GM21717 (cell line): Measurements from ENCODE around the gene MICAL2.

ENCODE experiments used
- ATAC-seq: cut with Tn5 transposase; IDR thresholded peaks from one replicate; pipeline ENCODE4 v1.9.1; 2021; ENCODE audit warnings: mild to moderate bottlenecking, moderate library complexity; ENCODE audit not compliant: unreplicated experiment

MICAL2 gene

DNA sequence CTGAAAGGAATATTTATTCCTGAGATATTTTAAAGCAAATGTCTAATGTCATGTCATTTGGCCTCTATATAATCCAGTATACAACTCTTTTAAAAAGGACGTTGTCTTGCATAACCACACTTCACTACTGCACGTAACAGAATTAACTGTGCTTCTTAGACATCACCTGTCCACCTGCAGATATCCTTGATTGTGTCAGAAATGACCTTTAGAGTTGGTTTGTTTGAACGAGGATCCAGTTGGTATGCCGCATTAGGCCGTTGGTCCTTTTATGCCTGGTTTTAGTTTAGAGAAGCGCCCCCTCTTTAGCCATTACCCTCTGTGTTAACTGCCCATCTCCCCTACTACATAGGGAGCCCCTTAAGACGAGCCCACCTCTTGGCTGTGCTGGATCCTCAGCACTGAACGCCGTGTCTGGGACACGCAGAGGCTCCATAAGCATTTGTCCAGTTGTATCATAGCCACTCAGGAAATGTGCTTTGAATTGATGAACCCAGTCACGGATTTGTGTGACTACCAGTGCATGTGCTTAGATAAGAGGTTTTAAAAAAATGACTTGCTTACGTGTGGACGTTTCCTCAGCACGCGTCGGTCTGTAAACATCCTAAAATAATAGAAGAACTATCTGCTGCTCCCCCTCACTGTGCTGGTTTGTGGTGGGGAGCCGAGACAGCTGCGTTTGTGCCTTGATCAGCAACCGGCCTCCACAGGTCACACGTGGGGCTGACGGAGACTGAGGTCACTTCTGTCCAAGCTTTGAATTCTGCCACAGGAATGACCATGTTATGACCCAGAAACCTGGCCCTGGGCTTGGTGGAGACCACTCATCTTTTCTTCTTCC is 4.0 kb downstream of the MICAL2 start:
- ATAC-seq = no peak

DNA sequence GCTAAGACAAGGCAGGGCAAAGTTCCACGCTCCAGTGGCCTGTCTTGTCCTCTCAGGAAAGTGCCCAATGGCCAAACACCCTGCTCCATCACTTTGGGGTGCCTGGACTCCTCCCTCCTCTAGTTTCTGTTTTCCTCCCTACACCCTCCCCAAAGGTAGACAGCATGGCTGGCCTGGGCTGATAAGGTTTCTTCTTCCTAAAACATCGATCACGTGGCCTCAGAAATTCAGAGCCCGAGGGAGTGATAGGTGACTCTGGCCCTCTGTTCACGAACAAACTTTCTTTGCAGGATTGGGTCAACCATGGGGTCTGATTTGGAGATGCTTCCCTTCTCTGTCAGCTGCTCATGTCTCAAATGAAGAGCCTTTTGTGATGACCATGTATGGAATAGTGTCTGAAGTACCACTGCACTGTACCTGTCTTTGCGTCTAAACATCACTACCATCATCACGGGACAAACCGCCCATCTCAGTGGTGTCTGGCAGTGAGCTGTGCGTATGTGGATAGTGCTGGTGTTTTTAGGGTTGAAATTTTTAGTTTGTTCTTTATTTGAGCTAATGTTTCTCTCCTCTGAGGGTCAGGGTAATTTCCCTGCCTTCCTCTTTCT is 6.1 kb downstream of the MICAL2 start:
- no peak for ATAC-seq

DNA sequence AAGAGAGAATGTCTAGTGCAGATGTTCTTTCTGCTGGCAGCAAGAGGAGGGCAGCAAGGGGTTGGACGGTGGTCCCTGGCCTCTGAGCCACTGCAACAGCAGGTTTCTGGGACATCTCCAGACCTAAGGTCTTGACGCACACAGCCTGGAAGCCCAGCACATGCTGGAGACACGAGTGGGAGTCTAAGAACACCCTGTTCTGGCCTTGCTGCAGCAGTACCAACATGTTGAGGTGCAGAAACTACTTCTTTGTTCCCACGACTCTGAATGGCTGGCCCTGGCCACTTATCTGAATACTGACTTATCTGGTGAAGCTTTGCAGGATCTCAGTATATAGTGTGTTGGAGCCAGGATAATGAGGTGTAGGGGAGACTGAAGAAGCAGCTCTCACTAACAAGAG is 6.8 kb downstream of the MICAL2 start:
- ATAC-seq = no peak

DNA sequence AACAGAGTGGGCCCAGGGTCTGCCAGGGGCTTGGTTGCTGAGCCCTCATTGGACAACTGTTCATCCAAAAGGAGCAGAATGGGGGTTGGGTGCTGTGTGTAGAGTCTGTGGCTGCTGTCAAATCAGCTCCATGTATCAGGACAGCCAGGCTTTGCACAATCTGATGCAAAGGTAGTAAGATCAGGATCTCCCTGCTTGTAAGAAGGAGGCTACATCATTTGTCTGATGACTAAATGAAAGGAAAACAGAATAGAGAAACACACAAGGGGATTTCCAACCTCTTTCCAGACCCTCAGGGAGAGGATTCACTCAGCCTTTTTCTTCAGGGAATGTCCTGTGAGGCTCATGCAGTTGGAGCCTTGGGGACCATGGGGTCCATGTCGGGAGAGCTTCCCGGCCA is 7.2 kb downstream of the MICAL2 start:
- no peak for ATAC-seq

DNA sequence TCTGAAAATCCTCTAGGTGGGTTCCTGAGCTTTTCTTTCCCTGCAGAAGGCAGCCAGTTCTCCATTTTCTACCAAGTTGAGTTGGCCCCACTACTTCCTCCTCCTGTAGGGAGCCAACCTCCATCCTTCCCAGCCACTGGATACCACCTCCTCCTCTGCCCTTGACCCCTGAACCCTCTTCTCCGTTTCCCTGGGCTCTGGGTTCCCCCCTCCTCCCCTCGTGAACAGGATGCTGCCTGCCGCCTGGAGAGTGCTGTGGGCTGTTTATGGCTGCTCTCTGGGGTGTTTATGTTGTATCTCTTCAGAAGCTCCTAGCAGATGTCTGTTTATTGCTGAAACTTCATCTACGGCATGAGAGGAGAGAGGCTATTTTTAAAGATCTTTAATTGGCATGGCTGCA is 8.6 kb downstream of the MICAL2 start:
- no peak for ATAC-seq

DNA sequence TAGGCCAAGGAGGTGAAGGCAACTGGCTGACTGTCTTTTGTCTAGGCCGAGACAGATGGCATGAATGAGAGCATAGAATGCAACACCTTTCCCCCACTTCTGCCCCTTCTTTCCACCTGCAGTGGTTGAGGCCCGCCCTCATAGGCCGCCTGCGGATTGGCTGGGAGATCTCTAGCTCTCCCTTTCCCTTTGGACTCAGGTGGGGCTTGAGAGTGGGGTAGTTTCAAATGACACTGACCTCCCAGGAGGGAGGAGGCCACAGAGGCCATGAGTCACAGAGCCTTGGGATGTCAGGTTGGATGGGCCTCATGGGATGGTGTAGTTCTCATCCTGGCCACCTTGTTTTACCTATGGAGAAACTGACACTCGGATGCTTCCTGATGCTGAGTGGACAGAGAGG is 9.1 kb downstream of the MICAL2 start:
- ATAC-seq = no peak

DNA sequence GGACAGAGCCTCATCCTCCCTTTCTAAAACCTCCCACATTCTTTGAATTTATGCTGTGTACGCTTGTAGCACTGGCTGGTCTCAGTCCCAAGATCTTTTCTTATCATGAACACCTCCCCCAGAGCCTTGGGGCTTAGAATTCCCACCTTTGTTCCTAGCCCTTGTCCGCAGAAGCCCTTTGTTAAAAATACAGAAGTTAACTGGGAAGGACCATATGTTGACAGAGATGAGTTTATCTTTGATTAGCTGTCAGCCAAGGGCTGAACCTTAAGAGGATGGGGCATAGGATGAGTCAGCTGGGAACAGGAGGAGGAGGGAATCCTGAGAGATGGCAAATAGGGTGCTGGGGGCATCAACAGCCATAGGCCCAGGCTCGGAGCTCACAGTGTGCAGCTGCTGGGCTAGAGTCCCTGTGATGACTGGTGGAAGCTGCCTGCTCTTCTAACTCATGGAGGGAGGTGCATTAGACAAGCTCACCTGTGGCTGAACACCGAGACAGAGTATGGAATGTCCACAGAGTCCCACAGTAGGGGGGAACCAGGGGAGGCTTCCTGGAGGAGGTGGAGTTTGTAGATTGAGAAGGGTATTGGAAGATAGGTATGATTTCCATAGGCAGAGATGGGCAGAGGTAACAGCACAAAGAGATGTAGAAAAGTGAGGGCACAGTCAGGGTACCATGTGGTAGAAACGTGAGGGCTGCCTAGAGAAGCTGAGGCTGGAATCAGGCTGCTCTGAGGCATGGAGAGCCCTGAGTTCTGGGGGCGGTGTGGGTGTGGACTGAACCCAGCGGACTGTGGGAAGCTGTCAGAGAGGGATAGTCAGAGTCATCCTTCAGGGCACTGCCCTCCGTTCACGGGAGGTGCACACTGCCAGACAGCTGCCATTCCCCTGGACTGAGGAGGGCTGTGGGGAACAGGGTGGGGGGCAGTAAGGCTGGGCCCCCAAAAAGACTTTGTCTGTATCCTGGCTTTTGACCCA is 9.9 kb downstream of the MICAL2 start:
- ATAC-seq = no peak

DNA sequence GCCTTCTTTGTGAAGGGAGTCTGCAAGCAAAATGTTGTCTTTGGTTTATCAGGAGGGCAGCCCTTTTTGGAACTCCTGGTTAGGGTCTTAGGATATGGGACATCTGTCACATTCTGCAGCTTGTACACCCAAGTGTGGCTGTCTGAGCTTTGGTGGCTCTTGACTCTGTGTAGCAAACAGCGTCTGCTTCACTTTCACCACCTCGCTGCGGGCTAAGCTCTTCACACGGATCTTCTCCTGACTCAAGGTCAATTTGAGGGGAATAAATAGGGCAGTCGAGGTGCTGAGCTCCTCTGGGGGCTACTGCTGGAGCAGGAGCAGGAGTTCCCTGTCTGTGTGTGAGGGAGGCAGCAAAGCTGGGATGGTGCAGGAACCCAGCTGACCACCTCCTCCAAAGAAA is 10.6 kb downstream of the MICAL2 start:
- no peak for ATAC-seq

DNA sequence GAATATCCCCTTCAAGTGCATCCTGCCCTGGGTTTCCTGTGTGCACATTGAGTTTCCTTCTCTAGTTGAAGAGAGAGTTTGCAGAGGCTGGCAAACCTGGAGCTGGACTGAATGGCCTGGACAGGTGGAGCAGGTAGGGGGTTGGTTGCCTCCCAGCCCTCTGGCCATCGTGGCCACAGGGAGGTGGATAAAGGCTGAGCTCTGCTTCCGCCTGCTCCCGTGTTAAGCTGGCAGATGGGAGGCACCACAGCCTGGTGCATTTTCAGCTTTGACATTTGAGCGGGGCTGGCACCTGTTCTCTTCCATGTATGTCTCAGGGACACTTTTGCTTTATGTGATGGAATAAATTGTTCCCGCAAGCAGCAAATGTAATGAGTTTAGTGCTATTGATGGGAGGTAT is 11.1 kb downstream of the MICAL2 start:
- ATAC-seq = no peak

DNA sequence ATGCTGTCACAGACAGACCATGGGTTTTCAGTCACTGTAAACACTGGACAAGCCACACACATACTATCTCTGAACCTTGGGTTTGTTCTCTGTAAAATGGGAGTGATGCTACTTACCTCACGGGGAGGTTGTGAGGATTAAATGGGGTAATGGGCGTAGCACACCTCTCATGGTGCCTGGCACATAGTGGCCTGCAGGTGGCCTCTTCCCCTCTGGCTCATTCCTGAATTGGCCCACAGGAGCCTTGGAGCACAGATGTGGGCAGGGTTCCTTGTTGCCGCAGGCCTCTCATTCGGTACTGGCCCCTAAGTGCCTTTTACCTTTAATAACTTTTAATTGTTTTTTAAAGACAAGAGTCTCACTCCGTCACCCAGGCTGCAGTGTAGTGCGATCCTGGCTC is 11.7 kb downstream of the MICAL2 start:
- no peak for ATAC-seq

DNA sequence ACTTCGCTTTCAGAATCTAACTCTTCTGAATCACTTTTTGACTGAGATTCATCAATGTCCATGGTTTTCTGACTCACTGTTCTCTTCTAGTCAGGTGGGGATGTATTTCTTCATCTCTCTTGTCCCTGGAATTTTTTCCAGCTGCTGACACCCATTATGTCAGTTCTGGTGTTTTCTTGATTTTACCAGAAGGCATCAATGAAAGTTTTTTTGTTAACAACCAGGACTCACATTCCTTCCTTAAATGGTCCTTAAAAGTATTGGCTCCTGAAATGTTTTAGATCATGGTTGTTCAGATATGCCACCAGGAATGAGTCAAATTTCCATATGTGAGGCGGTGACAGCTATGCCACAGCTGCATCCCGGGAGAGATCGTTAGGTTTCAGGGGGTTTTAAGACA is 12.9 kb downstream of the MICAL2 start:
- no peak for ATAC-seq

DNA sequence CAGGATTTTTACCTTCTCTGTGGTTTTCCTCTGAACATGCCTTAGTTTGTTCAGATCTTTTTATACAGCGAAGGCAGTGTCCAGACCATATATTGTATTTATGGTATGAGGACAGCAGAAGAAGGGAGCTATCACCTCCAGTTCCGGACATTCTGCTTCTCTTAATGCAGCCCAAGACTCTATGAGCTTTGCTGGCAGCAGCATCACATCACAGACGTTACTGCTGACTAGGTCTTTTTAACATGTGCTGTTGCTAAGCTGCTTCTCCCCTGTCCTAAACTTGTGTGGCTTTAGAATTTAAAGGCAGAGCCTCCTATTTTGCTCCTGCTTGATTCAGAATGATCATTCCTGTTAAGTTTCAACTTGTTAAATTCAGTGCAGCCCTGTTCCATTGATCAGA is 13.4 kb downstream of the MICAL2 start:
- ATAC-seq = no peak

DNA sequence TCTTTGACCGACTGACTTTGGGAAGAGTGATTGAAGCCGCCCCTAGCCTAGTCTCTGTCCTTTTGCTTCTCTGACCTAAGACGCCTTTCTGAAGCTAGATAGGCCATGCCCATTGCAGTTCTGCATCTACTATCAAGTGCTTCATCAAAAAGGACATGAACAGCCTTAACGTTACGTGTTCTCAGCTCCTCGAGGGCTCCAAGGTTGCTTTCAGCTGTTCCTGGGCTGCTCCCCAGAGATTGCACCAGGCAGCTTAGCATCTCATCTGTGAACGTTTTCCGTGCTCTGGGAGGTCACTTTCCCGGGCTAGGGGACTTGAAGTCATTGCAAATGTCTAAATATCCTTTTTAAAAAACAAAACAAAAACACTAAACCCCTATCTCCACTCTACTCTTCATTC is 13.9 kb downstream of the MICAL2 start:
- no peak for ATAC-seq

DNA sequence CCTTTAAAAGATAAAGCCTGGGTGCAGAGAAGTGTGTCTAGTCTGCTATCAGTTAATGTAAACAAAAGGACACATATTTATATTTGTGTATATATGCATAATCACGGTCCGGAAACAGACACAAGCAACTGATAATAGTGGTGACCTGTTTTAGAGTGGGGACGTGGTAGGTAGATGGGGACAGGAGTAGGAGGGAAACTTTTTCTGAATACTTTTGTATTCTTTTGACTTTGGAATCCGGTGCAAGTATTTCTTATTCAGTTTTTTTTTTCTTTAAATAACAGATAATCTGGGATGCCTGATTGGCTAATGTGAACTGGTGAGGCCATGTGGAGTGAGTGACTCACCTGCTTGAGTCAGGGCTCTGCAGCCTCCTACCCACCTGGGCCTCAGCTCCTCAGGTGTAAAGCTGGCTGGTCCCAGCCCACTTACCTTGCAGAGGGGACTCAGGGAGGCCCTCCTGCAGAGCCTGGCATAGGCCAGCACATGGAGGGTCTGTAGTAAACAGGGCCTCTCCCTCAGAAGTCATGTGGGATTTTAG is 15.3 kb downstream of the MICAL2 start:
- ATAC-seq = no peak

DNA sequence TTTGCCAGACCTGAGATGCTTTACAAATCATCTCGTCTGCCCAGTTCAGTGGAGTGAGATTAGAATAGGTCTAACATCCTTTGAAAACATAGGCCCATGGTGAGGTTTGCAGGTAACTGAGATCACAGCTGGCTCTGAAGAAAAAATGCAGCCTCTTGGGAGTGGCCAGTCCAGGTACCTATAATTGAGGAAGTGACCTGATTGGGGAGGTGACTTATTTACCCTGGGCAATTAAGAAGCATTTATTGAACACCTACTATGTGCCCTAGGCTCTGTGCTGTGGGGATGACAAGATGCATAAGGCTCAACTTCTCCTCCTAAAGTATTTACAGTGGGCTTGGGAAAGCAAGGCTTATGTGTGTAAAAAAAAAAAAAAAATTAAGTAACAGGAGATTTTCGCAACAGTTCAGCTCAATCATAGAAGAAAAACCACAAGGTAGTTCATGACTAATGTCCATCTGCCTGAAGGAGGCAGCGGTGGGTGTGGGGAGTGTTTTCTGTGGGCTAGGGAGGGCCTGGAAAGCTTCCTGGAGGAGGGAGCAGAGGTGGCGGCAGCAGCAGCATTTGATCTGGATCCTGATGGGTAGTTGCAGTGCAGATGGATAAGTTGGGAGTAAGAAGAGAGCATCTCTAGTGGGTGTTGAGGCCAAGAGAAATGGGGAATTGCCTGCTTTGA is 16.1 kb downstream of the MICAL2 start:
- ATAC-seq = no peak

DNA sequence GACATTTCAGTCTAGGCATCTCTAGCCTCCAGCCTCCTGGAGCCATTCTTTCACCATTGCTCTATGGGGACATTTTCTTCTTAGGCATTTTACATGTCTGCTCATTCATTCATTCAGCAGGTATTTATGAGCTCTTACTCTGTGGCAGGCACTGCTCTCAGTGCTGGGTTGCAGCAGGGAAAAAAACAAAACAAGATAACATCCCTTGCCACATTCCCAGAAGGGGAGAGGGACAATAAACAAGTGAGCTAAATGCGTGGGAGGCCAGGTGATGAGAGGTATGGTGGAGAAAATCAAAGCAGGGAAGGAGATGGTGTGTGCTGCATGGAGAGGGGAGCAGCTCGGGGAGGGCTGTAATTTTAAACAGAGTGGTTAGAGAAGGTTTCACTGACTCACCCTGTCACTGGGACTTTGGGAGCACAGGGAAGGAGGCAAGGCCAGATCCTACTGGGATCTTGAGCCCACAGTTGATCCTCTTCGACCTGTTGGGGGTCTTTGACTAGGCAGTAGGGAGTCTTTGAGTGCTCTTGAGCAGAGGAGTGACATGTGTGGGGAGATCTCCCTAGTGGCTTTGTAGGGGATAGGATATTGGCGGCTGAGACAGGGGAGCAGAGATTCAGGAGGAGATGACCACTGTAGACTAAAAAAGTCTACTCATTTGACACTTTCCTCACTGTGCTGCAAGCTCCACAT is 17.0 kb downstream of the MICAL2 start:
- no peak for ATAC-seq

DNA sequence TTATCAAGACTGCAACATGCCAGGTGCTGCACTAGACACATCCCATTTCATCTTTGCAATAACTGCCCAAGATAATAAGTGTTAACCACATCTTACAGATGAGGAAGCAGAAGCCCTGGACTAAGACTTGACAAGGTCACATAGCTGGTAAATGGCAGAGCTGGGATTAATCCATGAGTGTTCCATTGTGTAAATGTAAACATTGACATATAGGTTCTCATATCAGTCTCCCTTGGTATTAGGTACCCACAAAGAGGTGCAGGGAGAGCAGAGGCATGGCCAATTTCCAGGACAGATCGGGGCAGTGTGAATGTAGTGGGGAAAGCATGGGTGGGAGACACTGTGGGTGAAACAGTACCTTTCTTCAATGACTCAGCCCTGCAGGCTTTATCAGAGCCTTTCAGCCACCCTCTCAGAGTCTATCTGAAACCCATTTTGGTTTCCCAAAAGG is 17.9 kb downstream of the MICAL2 start:
- ATAC-seq = no peak

DNA sequence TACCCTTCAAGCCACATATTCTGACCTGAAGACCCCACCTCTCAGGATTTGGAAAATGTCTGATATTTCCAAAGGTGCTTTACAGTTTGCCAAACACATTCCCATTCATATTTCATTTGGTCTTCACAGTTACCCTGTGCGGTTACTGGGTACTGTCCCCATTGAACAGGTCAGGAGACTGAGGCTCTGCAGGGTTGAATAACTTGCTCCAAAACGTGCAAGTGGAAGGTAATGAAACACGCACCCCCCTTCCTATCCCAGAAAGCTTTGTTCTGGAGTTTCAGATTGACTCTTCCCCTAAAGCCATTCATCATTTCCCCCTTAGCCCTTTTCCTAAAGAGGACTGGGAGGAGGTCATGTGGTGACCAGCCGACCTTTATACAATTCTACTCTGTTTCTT is 18.8 kb downstream of the MICAL2 start:
- ATAC-seq = no peak

DNA sequence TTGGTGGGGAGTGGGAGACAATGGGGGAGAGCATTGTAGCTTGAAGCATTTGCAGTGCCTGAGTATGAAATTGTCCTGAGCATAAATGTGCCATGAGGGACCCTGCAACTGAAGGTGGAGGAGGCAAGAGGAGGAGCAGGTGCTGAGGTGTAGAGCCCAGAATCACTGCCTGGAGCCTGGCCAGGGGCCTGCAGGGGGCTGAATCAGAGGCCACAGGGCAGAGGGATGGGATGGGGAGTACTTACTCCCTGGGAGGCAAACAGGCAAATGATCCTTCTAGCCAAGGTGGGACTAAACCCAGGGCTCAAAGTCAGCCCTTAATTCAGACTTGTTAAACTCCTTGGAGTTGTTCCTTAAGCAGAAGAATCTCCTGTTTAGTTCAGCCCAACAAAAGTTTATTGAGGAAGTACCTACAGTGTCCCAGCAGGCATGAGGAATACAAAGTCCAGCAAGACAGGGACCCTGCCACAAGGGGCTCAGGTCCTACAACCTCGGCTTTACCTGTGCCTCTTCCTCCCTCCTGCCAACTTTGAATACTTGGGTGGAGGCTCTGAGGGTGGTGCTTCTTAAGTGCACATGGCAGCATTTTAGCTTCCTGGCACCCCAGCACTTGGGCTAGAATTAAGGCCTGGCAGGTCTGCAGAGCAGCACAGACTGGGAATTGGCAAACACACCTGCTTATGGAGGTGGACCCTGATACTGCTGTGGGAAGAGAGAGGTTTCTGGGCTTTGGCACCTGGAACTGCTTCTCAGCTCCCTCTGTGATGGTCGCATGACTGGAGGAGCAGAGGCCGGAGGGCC is 20.0 kb downstream of the MICAL2 start:
- no peak for ATAC-seq
